HepG2 (cell line): ENCODE measurements around the gene GGACT. TPM values are rescaled to one million over a fixed set of nuclear protein-coding genes. Genes with fewer than 3 reads are reported as not detected.

Experiments used
- ATAC-seq: fragments of 200-7000 bp; cut with Tn5 transposase; 3 replicates; pipeline ENCODE4 v1.9.1; 2020; ENCODE audit warnings: mild to moderate bottlenecking, moderate library complexity
- BruUV-seq: library from RNA; stranded (reverse); fragments of 400-500 nt; replicated peaks from 2 replicates; lab custom pipeline; 2021; lab: Mats Ljungman, UMichigan
- CTCF ChIA-PET: fragments of 300-600 bp; formaldehyde crosslinking; extraction: SDS; loops from one replicate; lab custom pipeline; 2021; ENCODE audit warnings: low total read pairs, inconsistent platforms, low intra/inter-chr PET ratio; lab: Yijun Ruan, JAX
- POLR2A ChIA-PET: fragments of 350-600 bp; sonication (Branson Sonifier 250); formaldehyde crosslinking; loops from one replicate; lab custom pipeline; 2020; ENCODE audit warnings: antibody characterized with exemption, inconsistent platforms; lab: Yijun Ruan, JAX
- DNase-seq: peaks from one replicate; pipeline ENCODE4 v3.0.0-alpha.2; 2015; ENCODE audit warnings: low spot score
- FAIRE-seq: peaks from 3 replicates; lab custom pipeline; 2011; peaks lifted over from hg19 to GRCh38; lab: Jason Lieb, UNC
- H2AFZ ChIP-seq: one replicate; pipeline ENCODE4 v1.6.1; 2011; ENCODE audit warnings: low read length, inconsistent platforms
- H3K27ac ChIP-seq: fragments of 300-600 bp; 3 replicates; pipeline ENCODE4 v1.8.0; 2011; ENCODE audit warnings: mixed run types, mild to moderate bottlenecking, mixed read lengths, low read length, inconsistent platforms; ENCODE audit not compliant: insufficient read depth; ENCODE audit errors: extremely low read length
- H3K27me3 ChIP-seq, 2 experiments: fragments of 200-600 bp in 1 of 2; 2 replicates in 1 of 2; 3 replicates in 1 of 2; pipeline versions ENCODE4 v1.6.0 to v1.8.0; 2011; ENCODE audit warnings: low read length in 2 of 2, mild to moderate bottlenecking in 2 of 2, moderate library complexity in 2 of 2, inconsistent platforms in 1 of 2; ENCODE audit not compliant: insufficient read depth in 2 of 2, control insufficient read depth in 1 of 2
- H3K36me3 ChIP-seq, 2 experiments: fragments of 200-600 bp in 1 of 2; replicated peaks in 1 of 2; 2 replicates in 1 of 2; 3 replicates in 1 of 2; pipeline versions ENCODE4 v1.5.1 to v1.8.0; 2011; ENCODE audit warnings: low read length in 2 of 2, inconsistent platforms in 1 of 2; ENCODE audit not compliant: insufficient read depth in 2 of 2, control insufficient read depth in 1 of 2
- H3K4me1 ChIP-seq: 2 replicates; pipeline ENCODE4 v1.5.1; 2012; ENCODE audit warnings: low read length, inconsistent platforms; ENCODE audit not compliant: insufficient read depth
- H3K4me2 ChIP-seq: 2 replicates; pipeline ENCODE4 v1.6.0; 2011; ENCODE audit warnings: low read depth, low read length, inconsistent platforms
- H3K4me3 ChIP-seq, 3 experiments: fragments of 200-600 bp in 1 of 3; sonication (generic), shearing (Covaris generic) in 1 of 3; replicated peaks in 1 of 3; 2 replicates each; pipeline ENCODE4 v1.5.1; 2011 to 2016; ENCODE audit warnings: low read length in 3 of 3, inconsistent platforms in 2 of 3, low read depth in 2 of 3, mild to moderate bottlenecking in 2 of 3, control low read depth in 1 of 3, mixed read lengths in 1 of 3; ENCODE audit not compliant: insufficient read depth in 1 of 3
- H3K79me2 ChIP-seq: one replicate; pipeline ENCODE4 v1.6.1; 2011; ENCODE audit warnings: low read length, inconsistent platforms; ENCODE audit not compliant: insufficient read depth
- H3K9ac ChIP-seq: 2 replicates; pipeline ENCODE4 v1.6.0; 2011; ENCODE audit warnings: mild to moderate bottlenecking, low read depth, low read length, inconsistent platforms; ENCODE audit not compliant: insufficient read depth
- H3K9me3 ChIP-seq: 2 replicates; pipeline ENCODE4 v1.5.1; 2012; ENCODE audit warnings: mild to moderate bottlenecking, low read length
- H4K20me1 ChIP-seq: 2 replicates; pipeline ENCODE4 v1.6.0; 2011; ENCODE audit warnings: inconsistent platforms, mild to moderate bottlenecking, low read length, moderate library complexity; ENCODE audit not compliant: insufficient read depth
- ELF3 ChIP-seq: IDR thresholded peaks from 2 replicates; pipeline ENCODE4 v1.6.1; 2016; ENCODE audit warnings: missing genetic modification reagents, missing compliant biosample characterization
- ISX ChIP-seq: sonication (generic); formaldehyde crosslinking; conservative IDR thresholded peaks from 2 replicates; pipeline ENCODE4 v1.5.0; 2020; ENCODE audit warnings: missing genetic modification reagents
- KLF12 ChIP-seq: sonication (generic); formaldehyde crosslinking; IDR thresholded peaks from 2 replicates; pipeline ENCODE4 v1.4.0; 2020; ENCODE audit warnings: missing genetic modification reagents, borderline replicate concordance
- NPAS2 ChIP-seq: sonication (generic); formaldehyde crosslinking; IDR thresholded peaks from 2 replicates; pipeline ENCODE4 v1.8.0; 2022; ENCODE audit warnings: mild to moderate bottlenecking, missing genetic modification reagents, borderline replicate concordance
- ZFP36 ChIP-seq: fragments of 150-350 bp; IDR thresholded peaks from 2 replicates; pipeline ENCODE4 v1.6.1; 2018; ENCODE audit warnings: borderline replicate concordance, low read length, low read depth; ENCODE audit not compliant: partially characterized antibody
- ZNF232 ChIP-seq: sonication (generic); formaldehyde crosslinking; IDR thresholded peaks from 2 replicates; pipeline ENCODE4 v1.4.0; 2020; ENCODE audit warnings: missing genetic modification reagents, borderline replicate concordance
- ZNF605 ChIP-seq: sonication (generic); formaldehyde crosslinking; IDR thresholded peaks from 2 replicates; pipeline ENCODE4 v1.8.0; 2022; ENCODE audit warnings: mild to moderate bottlenecking, missing genetic modification reagents
- ZSCAN22 ChIP-seq: sonication (generic); formaldehyde crosslinking; IDR thresholded peaks from 2 replicates; pipeline ENCODE4 v1.4.0; 2020; ENCODE audit warnings: mild to moderate bottlenecking, missing genetic modification reagents
- WGBS: methylation state at CpG from one replicate; pipeline ENCODE4 v1.1.6; 2017; ENCODE audit warnings: low lambda C conversion rate; 5-methylcytosine and 5-hydroxymethylcytosine counted together
- in situ Hi-C: cut with HindIII; loops from 2 replicates; pipeline ENCODE4 v1.10.0; 2017; ENCODE audit warnings: low pct_unique_long_range_greater_than_20kb; ENCODE audit not compliant: extremely low pct_ligation_motif_present
- intact Hi-C: fragments of 100-400 bp; cut with micrococcal nuclease; formaldehyde crosslinking; loops from one replicate; pipeline ENCODE4 v1.10.0; 2022; ENCODE audit not compliant: unreplicated experiment
- polyA plus RNA-seq, 8 experiments: library from polyadenylated mRNA; depleted of rRNA in 3 of 8; stranded (reverse) in 7 of 8; unstranded in 1 of 8; fragments of >200 nt; fragmentation: Illumina TruSeq in 4 of 8; extraction: Trizol in 4 of 8; gene quantifications; 2 replicates each; pipeline versions ENCODE4 v1.2.1 to v1.2.3, GENCODE V29; 2011 to 2016; ENCODE audit warnings: low read depth in 4 of 8, missing spikeins in 1 of 8, mixed read lengths in 1 of 8; ENCODE audit not compliant: insufficient read depth in 1 of 8
- total RNA-seq, 5 experiments: library from RNA; depleted of rRNA; stranded (reverse); fragments of >200 nt; fragmentation: Illumina TruSeq; extraction: Trizol; gene quantifications; 2 replicates each; pipeline ENCODE4 v1.2.3, GENCODE V29; 2016; ENCODE audit warnings: low read depth in 1 of 5
- TF ChIP-seq, protein P1 (sequence below): sonication (generic); formaldehyde crosslinking; IDR thresholded peaks from 2 replicates; pipeline ENCODE4 v1.8.1; 2023; ENCODE audit warnings: missing genetic modification reagents, inconsistent platforms, borderline replicate concordance
- TF ChIP-seq, protein P2 (sequence below): sonication (generic); formaldehyde crosslinking; IDR thresholded peaks from 2 replicates; pipeline ENCODE4 v1.4.0; 2020; ENCODE audit warnings: missing genetic modification reagents

The GGACT gene
- total and polyA plus RNA-seq, 2 of the 13 experiments (the other 11 are each of a cell fraction or from before 2014, with no cell fraction given) = 1.7 to 1.9 TPM

DNA sequence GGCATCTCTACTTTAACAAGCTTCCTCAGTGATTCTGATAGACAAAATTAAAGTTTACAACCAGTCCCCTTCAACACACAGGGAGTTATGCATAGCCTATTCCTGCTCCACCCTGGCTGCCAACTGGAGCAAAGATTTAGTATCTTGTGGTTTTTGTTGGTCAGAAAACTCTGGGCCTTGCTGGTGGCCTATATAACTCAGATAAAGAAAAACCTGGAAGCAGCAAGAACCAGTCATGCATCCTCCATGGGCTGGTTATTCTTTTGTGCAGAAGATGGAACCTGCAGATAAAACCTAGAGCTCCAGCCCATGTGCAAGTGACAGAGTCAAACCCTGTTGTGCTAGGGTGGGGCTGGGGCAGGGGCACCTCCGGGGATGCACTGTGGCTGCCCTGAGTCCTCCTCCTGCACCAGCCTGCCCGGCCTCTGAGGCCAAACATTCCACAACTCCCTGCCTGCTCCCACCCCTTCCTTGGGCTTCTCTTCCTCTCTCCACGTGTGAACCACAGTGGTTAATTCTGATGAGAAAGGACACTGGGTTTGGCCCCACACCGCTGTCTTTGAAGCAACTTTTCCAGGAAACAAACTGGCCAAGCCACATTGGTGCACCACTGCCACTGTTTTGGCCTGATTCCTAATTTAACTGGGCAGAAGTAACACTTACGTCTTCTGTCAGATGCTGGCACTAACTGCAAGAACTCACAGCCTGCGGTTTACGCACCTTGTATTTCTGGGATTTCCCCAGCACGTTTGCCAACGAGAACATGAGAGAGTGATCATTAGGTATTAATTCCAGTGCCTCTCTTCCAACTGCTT, 23.3 kb upstream of the GGACT start:
- CTCF ChIA-PET = no interaction called here

DNA sequence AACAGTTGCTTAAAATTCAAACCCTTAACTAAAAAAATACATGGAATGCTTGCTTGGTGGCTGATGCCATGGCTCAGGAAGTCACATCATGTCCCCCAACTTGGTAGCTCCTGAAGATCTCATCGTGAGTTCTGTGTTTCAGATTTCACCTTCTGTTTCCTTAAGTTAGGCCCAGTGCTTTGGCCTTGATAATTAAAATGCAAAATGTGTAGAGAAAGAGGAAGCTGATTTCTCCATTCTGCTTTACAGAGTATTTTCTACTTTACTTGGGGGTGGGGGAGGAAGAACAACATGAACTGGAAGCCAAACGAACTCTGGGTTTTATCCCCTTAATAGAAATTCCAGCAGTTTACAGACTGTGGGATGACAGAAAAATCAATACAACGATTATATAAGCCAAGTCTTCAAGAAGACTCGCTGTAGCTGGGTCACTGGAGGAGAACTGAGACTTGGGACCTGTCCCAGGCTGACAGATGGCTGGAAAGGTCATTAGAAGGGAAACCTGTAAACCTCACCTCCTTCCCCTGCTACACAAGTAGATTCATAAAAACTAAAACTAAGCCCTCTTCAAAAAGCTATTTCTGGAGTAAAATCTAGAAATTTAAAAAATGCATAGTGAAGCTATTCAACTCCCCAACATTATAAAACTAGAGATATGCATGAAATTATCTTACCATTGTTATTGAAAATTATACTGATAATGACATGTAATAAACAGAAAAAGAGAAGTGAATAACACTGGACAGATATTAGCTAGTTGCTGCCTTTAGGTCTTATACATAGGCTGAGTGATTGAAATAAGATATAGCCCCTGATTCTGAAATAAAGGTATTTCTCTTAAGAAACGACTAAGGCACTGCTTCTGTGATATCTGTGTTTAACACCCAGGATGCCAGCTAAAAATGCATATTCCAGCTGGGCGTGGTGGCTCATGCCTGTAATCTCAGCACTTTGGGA, 22.1 kb upstream of the GGACT start:
- CTCF ChIA-PET = no interaction called here
- Histone ChIP-seq H3K4me3 (no peak overlapping the region), H3K79me2 (no peaks in the 10 kb centered on the region), H3K4me2 (no peak overlapping the region), H3K27ac (no peak overlapping the region), H3K4me1 (peaks cover 5% of the 10 kb centered on the region; the same call in 1 of the 2 replicates), H3K36me3 (peaks cover 4 to 13% of the 10 kb centered on the region in 2 experiments; a peak in 3 of 5 replicates), H3K9me3 (no peaks in the 10 kb centered on the region), H3K27me3 (no peaks in the 10 kb centered on the region), H4K20me1 (no peaks in the 10 kb centered on the region), H2AFZ (no peak overlapping the region), H3K9ac (no peak overlapping the region)
- no TSS peak for BruUV-seq
- in situ Hi-C loops = no loop called here
- DNase-seq = no peak
- ATAC-seq = no peak
- intact Hi-C loops = no loop called here
- no peak for FAIRE-seq
- POLR2A ChIA-PET = no interaction called here
- 85% methylated on average over 6 of the region's 6 CpGs for WGBS
- TF ChIP-seq ISX (CRISPR knock-in tag) (no peak), ELF3 (CRISPR knock-in tag) (no peak), ZSCAN22 (CRISPR knock-in tag) (no peak)
- TF ChIP-seq, protein P1, sequence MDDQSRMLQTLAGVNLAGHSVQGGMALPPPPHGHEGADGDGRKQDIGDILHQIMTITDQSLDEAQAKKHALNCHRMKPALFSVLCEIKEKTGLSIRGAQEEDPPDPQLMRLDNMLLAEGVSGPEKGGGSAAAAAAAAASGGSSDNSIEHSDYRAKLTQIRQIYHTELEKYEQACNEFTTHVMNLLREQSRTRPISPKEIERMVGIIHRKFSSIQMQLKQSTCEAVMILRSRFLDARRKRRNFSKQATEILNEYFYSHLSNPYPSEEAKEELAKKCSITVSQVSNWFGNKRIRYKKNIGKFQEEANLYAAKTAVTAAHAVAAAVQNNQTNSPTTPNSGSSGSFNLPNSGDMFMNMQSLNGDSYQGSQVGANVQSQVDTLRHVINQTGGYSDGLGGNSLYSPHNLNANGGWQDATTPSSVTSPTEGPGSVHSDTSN = no peak
- TF ChIP-seq, protein P2, sequence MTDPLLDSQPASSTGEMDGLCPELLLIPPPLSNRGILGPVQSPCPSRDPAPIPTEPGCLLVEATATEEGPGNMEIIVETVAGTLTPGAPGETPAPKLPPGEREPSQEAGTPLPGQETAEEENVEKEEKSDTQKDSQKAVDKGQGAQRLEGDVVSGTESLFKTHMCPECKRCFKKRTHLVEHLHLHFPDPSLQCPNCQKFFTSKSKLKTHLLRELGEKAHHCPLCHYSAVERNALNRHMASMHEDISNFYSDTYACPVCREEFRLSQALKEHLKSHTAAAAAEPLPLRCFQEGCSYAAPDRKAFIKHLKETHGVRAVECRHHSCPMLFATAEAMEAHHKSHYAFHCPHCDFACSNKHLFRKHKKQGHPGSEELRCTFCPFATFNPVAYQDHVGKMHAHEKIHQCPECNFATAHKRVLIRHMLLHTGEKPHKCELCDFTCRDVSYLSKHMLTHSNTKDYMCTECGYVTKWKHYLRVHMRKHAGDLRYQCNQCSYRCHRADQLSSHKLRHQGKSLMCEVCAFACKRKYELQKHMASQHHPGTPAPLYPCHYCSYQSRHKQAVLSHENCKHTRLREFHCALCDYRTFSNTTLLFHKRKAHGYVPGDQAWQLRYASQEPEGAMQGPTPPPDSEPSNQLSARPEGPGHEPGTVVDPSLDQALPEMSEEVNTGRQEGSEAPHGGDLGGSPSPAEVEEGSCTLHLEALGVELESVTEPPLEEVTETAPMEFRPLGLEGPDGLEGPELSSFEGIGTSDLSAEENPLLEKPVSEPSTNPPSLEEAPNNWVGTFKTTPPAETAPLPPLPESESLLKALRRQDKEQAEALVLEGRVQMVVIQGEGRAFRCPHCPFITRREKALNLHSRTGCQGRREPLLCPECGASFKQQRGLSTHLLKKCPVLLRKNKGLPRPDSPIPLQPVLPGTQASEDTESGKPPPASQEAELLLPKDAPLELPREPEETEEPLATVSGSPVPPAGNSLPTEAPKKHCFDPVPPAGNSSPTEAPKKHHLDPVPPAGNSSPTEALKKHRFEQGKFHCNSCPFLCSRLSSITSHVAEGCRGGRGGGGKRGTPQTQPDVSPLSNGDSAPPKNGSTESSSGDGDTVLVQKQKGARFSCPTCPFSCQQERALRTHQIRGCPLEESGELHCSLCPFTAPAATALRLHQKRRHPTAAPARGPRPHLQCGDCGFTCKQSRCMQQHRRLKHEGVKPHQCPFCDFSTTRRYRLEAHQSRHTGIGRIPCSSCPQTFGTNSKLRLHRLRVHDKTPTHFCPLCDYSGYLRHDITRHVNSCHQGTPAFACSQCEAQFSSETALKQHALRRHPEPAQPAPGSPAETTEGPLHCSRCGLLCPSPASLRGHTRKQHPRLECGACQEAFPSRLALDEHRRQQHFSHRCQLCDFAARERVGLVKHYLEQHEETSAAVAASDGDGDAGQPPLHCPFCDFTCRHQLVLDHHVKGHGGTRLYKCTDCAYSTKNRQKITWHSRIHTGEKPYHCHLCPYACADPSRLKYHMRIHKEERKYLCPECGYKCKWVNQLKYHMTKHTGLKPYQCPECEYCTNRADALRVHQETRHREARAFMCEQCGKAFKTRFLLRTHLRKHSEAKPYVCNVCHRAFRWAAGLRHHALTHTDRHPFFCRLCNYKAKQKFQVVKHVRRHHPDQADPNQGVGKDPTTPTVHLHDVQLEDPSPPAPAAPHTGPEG (CRISPR knock-in tag) = no peak

More for the DNA sequence above, 23.3 kb upstream of the GGACT start:
- H3K4me2 ChIP-seq = no peak overlapping the region
- H3K9ac ChIP-seq = no peak overlapping the region
- no peak for FAIRE-seq
- POLR2A ChIA-PET = no interaction called here
- intact Hi-C loops (no loop called here), in situ Hi-C loops (no loop called here)
- WGBS = 92% methylated on average over 8 of the region's 9 CpGs
- H4K20me1 ChIP-seq = no peaks in the 10 kb centered on the region
- peaks cover 0 to 8% of the 10 kb centered on the region in 2 experiments; a peak in 1 of 5 replicates for H3K36me3 ChIP-seq
- no peak for ATAC-seq
- peaks cover 5% of the 10 kb centered on the region; the same call in 1 of the 2 replicates for H3K4me1 ChIP-seq
- no peak for DNase-seq
- BruUV-seq = no TSS peak
- TF ChIP-seq ZFP36 = no peak
- TF ChIP-seq KLF12 = no peak
- TF ChIP-seq ZNF232 (CRISPR knock-in tag) = no peak
- no peak for TF ChIP-seq ZNF605 (CRISPR knock-in tag)
- no peak for TF ChIP-seq NPAS2 (CRISPR knock-in tag)
- TF ChIP-seq, all 625 proteins: peak for 0
- Histone ChIP-seq H3K9me3 (no peaks in the 10 kb centered on the region), H3K79me2 (no peaks in the 10 kb centered on the region), H2AFZ (no peak overlapping the region), H3K4me3 (no peak overlapping the region), H3K27me3 (no peaks in the 10 kb centered on the region), H3K27ac (no peak overlapping the region)
